Adrenal gland (tissue), 12 donors: ENCODE measurements around the gene ZNF438. TPM values are rescaled to one million over a fixed set of nuclear protein-coding genes. Genes with fewer than 3 reads are reported as not detected.
A peak's percentile ranks its signal among the peaks of the same experiment; 100 is the strongest.

Source experiments
- DNase-seq, 7 donors: peaks; one replicate each; pipeline ENCODE4 v3.0.0-alpha.2; 2019 to 2020
- H3K27ac ChIP-seq, 5 donors: fragments of 200-600 bp; sonication (generic) in 4 of 5; 1 replicate in 3 of 5; 2 replicates in 2 of 5; pipeline versions ENCODE4 v1.5.1 to v1.8.0; 2016 to 2020; ENCODE audit warnings: mild to moderate bottlenecking in 1 of 5
- H3K27me3 ChIP-seq: fragments of 200-600 bp; 2 replicates; pipeline ENCODE4 v1.8.0; 2021
- H3K36me3 ChIP-seq, 2 donors: fragments of 200-600 bp; replicated peaks in 1 of 2; 1 replicate in 1 of 2; 2 replicates in 1 of 2; pipeline versions ENCODE4 v1.5.1 to v1.8.0; 2018 to 2022
- H3K4me1 ChIP-seq, 2 donors: fragments of 200-600 bp; replicated peaks in 1 of 2; 1 replicate in 1 of 2; 2 replicates in 1 of 2; pipeline versions ENCODE4 v1.5.1 to v1.8.0; 2018 to 2021
- H3K4me3 ChIP-seq, 4 donors: fragments of 200-600 bp; sonication (generic) in 3 of 4; one replicate each; pipeline ENCODE4 v1.5.1; 2016 to 2018
- H3K9me3 ChIP-seq, 3 donors: fragments of 200-600 bp; sonication (generic) in 1 of 3; replicated peaks in 1 of 3; 1 replicate in 2 of 3; 2 replicates in 1 of 3; pipeline versions ENCODE4 v1.5.1 to v1.8.0; 2016 to 2021
- CTCF ChIP-seq, 6 experiments: fragments of 450-650 bp in 4 of 6; fragments of 200-600 bp in 2 of 6; sonication (generic) in 1 of 6; IDR thresholded peaks; 1 replicate in 5 of 6; 2 replicates in 1 of 6; pipeline versions ENCODE4 v1.5.1 to v1.8.0; 2016 to 2021; ENCODE audit warnings: antibody characterized with exemption in 6 of 6, mild to moderate bottlenecking in 2 of 6, moderate library complexity in 1 of 6
- POLR2A ChIP-seq, 2 donors: fragments of 450-650 bp; IDR thresholded peaks; one replicate each; pipeline ENCODE4 v1.6.1; 2017; ENCODE audit warnings: antibody characterized with exemption in 2 of 2, mild to moderate bottlenecking in 2 of 2, moderate library complexity in 1 of 2
- WGBS, 4 donors: extraction: QIAGEN DNeasy Blood & Tissue Kit in 2 of 4; methylation state at CpG; one replicate each; pipeline versions ENCODE4 v1.1.5 to v1.1.7; 2013 to 2017; 5-methylcytosine and 5-hydroxymethylcytosine counted together
- intact Hi-C, 2 donors: fragments of 100-400 bp; cut with DNase I; formaldehyde crosslinking; loops; one replicate each; pipeline versions ENCODE4 v1.14.1 to v1.15.0; 2022 to 2023
- polyA plus RNA-seq, 3 donors: library from polyadenylated mRNA; stranded (reverse); fragments of 200-250 nt in 2 of 3; fragments of 350-450 nt in 1 of 3; fragmentation: Illumina TruSeq in 1 of 3; extraction: RNeasy Lipid Tissue Mini Kit (QIAGEN cat#74804) in 1 of 3; gene quantifications; one replicate each; pipeline ENCODE4 v1.2.3, GENCODE V29; 2013 to 2014
- total RNA-seq, 9 donors: library from RNA; depleted of rRNA in 4 of 9; stranded (reverse); fragments of >200 nt in 4 of 9; fragments of 120-200 nt in 1 of 9; fragmentation: NEBNext Ultra II Directional in 1 of 9; extraction: Animal tissue kit (Norgen Biotek cat#: 25700) in 1 of 9; gene quantifications; one replicate each; pipeline versions ENCODE4 v1.1.0 to v1.2.4, GENCODE V29; 2013 to 2023
- donor health status: healthy with polysubstance abuse.
- donor health status: Bipolar disorder and iron deficiency.
- donor health status: DM: yes; HTN: yes; CAD: no.
- donor health status: DM: no; HTN: no; CAD: no.
- donor health status: DM: no; HTN: no; CAD: no.
- donor health status: DM: yes; HTN: yes; CAD: no.

Gene ZNF438
- total and polyA plus RNA-seq, 12 donors = 3.4 to 15.5 (median 5.7) TPM

GRCh38 chr10:31013331-31013730 lies 18.3 kb downstream of the ZNF438 start:
- Histone ChIP-seq H3K4me3 (no peak overlapping the region), H3K9me3 (no peaks in the 10 kb centered on the region), H3K36me3 (no peaks in the 10 kb centered on the region), H3K27me3 (no peaks in the 10 kb centered on the region), H3K27ac (no peak overlapping the region), H3K4me1 (peaks cover 5 to 24% of the 10 kb centered on the region in 2 donors)
- 79 to 95% (median 83%) methylated on average over 3 of the region's 3 CpGs for WGBS, 4 donors
- no peak for TF ChIP-seq POLR2A (IDR thresholded peaks at IDR 0.05)
- TF ChIP-seq CTCF (IDR thresholded peaks at IDR 0.05) = no peak
- intact Hi-C loops = no loop called here
- DNase-seq = no peak

GRCh38 chr10:31011665-31012022 lies 20.0 kb downstream of the ZNF438 start:
- H3K36me3 ChIP-seq = no peaks in the 10 kb centered on the region
- TF ChIP-seq POLR2A (IDR thresholded peaks at IDR 0.05) (no peak), CTCF (IDR thresholded peaks at IDR 0.05) (no peak)
- peaks cover 0 to 22% of the 10 kb centered on the region in 2 donors for H3K4me1 ChIP-seq
- WGBS, 4 donors = 34 to 58% (median 52%) methylated on average over 3 of the region's 3 CpGs
- H3K27me3 ChIP-seq = no peaks in the 10 kb centered on the region
- H3K27ac ChIP-seq = peak overlapping the region in 1 of 5 donors; percentile 20
- no peaks in the 10 kb centered on the region for H3K9me3 ChIP-seq
- DNase-seq = no peak
- H3K4me3 ChIP-seq = no peak overlapping the region
- intact Hi-C loops = no loop called here

GRCh38 chr10:31011017-31011664 lies 20.5 kb downstream of the ZNF438 start:
- 52 to 63% (median 59%) methylated on average over 8 of the region's 8 CpGs for WGBS, 4 donors

GRCh38 chr10:31010062-31010461 lies 21.6 kb downstream of the ZNF438 start:
- H3K27ac ChIP-seq = no peak overlapping the region
- TF ChIP-seq POLR2A (IDR thresholded peaks at IDR 0.05) = no peak
- no peak for TF ChIP-seq CTCF (IDR thresholded peaks at IDR 0.05)
- no peak for DNase-seq
- intact Hi-C loops = no loop called here
- H3K4me3 ChIP-seq = no peak overlapping the region
- 96 to 100% (median 97%) methylated on average over 2 of the region's 2 CpGs for WGBS, 4 donors
- no peaks in the 10 kb centered on the region for H3K9me3 ChIP-seq
- no peaks in the 10 kb centered on the region for H3K36me3 ChIP-seq
- H3K4me1 ChIP-seq = peaks cover 0 to 22% of the 10 kb centered on the region in 2 donors
- H3K27me3 ChIP-seq = no peaks in the 10 kb centered on the region

More at GRCh38 chr10:31011017-31011664, 20.5 kb downstream of the ZNF438 start:
- peak in 3 of 7 donors; percentile 28 to 57 (median 30) for DNase-seq
- Histone ChIP-seq H3K4me1 (peaks cover 0 to 22% of the 10 kb centered on the region in 2 donors), H3K4me3 (no peak overlapping the region), H3K27ac (peak overlapping the region in 1 of 5 donors; percentile 20), H3K27me3 (no peaks in the 10 kb centered on the region), H3K9me3 (no peaks in the 10 kb centered on the region), H3K36me3 (no peaks in the 10 kb centered on the region)
- intact Hi-C loops = no loop called here
- TF ChIP-seq POLR2A (IDR thresholded peaks at IDR 0.05) = no peak

GRCh38 chr10:31005895-31006294 lies 25.8 kb downstream of the ZNF438 start:
- no peak overlapping the region for H3K27ac ChIP-seq
- intact Hi-C loops = no loop called here
- no peaks in the 10 kb centered on the region for H3K36me3 ChIP-seq
- no peak overlapping the region for H3K4me3 ChIP-seq
- no peaks in the 10 kb centered on the region for H3K27me3 ChIP-seq
- no peak for TF ChIP-seq POLR2A (IDR thresholded peaks at IDR 0.05)
- TF ChIP-seq CTCF (IDR thresholded peaks at IDR 0.05) = no peak
- no peaks in the 10 kb centered on the region for H3K9me3 ChIP-seq
- no peak for DNase-seq
- peaks cover 0 to 11% of the 10 kb centered on the region in 2 donors for H3K4me1 ChIP-seq
- whole genome bisulfite sequencing, 4 donors = 94 to 100% (median 98%) methylated on average over 1 of the region's 1 CpG
